ENCODE results near the gene ACSM5.
"Not testable (repeated sequence)": the region's sequence is repeated elsewhere in the genome, so short reads cannot be mapped to it uniquely, and the experiment has no call there.

ACSM5 gene

DNA sequence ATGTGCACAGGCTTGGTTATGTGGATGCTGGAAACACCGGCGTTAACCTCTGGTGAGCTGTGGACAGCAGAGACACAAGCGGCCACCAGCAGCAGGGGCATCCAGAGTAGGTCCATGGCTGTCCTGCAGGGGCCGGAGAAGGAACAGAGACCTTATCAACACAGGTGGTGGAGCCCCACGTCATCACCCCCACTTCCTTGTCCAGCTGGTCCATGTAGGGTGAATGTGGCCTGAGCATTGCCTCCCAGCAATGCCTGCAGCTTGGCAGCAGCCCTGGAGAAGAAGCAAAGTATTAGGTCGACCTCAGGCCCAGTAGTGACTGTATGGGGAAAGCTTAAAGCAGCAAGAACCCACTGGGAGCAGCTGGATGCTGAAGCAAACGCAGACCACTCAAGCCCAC lies 10.1 kb upstream of the ACSM5 start:
- no peak for DNase-seq (ENCODE audit: low read depth in 2 of 2)

DNA sequence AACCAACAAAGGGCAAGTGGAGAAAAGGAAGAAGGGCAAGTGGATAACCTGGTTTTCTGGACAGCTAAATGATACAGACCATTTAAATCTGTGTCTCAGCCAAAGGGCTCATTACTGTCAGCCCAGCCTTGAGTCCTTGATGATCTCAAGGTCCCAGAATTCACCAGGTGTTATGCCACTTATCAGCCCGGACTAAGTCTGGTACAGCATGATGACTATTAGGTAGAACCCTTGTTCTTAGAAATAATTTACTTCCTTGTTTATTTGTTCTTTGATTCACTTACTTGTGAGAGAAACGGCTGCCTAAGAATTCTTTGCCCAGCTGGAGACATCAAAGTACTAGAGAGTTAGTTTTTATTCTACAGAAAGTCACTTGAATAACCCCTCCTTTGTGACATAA lies 8.3 kb upstream of the ACSM5 start:
- no peak for DNase-seq (ENCODE audit: low read depth in 2 of 2)

DNA sequence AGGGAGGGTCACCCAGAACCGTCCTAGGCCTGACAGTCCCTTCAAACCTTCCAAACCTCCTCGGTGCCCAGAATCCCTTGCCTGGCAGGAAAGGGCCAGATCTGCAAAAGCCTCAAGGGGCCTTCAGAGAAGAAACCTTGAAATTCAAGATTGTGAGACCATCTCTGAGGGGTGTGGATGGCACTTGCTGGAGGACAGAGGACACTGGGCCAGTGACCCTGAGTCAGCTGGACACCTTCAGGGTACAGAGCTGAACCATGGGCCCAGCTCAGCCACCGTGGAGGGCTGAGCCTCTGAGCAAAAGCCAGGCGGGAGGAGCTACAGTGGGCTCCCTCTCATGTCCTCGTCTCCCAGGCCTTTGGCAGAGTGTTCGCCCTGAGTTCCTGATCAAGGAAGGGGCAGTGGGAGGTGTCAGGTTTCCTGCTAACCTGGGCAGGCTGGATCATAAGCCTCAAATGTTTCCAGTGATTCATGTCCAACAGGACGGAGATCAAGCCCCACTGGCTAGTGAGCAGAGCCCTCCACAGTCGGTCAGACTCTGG lies 7.8 kb upstream of the ACSM5 start:
- DNase-seq (ENCODE audit: low read depth in 2 of 2): no peak

DNA sequence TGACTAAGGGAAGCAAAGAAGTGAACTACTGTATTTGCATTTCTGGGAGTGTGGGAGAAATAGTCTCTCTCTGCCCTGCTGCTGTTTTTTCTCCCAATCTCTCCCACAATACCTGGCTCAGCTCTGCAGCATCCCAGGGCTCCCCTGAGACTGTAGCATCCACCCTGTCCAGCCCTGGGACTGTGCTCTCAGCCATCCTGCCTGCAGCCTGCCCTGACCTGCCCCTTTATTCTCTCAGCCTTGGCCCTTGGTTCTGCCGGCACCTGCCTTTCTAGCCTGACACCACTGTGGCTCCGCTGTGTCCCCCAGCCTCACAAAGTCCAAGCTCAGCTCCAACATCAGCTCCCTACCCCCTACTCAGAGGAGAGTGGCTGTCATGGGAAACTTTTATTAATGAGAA lies 6.7 kb upstream of the ACSM5 start:
- no peak for DNase-seq (ENCODE audit: low read depth in 2 of 2)

DNA sequence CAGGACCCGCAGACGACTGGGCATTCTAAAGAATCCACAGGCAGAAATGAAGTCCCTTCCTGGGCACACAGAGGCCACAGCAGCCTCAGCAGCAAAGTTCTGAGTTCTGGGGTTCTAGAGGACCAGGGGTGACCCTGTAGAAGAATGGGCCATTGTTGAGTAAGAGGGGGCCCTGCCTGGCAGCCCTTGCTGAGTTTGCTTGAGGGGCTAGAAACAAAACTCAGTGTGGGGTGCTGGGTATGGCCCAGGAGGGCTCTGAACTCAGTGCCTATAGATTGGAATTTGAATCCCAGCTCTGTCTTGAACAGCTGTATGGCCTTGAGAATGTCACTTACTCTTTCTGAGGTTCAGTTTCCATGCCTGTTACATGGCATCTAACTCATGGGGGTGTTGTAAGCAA lies 4.7 kb upstream of the ACSM5 start, which contains the start of gene PDILT:
Gene PDILT, minus strand, starts transcription at position 101 of the 400 bp plus-strand sequence. CDS start 5,437 bp downstream, outside the sequence.
- no peak for DNase-seq (ENCODE audit: low read depth in 2 of 2)

DNA sequence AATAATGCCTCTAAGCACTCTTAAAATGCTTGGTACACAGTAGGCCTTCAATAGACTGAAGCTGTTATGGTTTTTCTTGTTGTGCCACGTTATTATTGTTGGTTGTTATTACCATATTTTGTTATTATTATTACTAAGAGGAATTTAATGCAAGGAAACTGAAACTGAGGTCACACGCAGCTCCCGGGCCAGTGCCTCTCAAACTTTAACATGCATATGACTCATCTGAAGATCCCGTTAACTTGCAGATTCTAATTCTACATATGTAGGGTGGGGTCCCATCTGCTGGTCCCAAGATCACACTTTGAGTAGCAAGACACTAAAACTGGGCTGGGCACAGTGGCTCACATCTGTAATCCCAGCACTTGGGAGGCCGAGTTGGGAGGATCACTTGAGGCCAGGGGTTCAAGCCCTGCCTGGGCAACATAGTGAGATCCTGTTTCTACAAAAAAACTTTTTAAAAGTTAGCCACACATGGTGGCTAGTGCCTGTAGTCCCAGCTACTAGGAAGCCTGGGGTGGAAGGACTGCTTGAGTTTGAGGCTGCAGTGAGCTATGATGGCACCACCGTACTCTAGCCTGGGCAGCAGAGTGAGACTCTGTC lies 888 bp downstream of the ACSM5 start:
- DNase-seq (ENCODE audit: low read depth in 2 of 2): no peak

DNA sequence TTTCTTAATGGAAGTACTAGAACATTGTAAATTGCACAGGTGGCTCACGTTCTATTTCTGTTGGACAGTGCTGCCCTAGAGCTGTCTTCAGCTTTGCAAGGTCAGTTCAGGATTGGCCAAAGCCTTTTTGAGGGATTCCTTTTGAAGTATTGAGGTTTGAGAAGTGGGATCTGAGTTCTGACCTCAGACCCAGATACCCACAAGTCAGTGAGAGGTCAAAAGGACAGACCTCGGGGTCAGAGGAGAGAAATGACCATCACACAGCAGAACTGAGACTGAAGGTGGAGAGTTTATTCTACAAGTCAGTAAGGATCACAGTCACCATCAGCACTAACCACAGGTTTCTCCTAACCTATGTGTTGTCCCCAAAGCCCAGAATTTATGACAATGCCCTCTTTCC lies 1.7 kb downstream of the ACSM5 start:
- DNase-seq (ENCODE audit: low read depth in 2 of 2): no peak

DNA sequence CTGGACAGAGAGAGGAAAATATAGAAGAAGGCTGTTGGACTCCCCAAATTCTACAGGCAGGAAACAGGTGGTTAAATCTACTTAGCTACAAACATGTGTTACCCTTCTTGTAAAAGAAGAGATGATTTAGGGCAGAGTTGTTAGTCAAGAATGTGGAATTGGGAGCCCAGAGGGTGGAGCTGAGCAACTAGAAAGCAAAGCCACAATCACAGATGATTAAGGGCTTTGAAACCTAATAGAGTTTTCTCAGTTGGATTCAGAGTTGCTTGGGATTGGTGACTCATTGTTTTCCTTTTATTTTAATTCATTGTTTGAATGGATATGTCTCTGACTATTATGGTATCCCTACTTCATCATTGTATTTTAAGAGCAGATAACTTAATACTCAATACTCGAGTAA lies 6.2 kb downstream of the ACSM5 start:
- no peak for DNase-seq (ENCODE audit: low read depth in 2 of 2)

DNA sequence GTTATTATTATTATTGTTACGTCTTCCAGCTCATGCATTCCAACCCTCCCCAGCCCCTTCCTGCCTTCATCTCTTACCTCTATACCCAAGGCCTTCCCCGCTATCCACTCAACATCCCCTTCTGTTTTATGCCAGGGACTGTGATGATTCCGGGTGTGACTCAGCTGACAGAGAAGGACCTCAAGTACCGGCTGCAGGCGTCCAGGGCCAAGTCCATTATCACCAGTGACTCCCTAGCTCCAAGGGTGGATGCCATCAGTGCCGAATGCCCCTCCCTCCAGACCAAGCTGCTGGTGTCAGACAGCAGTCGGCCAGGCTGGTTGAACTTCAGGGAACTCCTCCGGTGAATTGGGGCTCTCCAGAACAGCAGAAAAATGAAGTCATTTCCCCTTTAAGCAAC lies 9.8 kb downstream of the ACSM5 start:
- not testable (repeated sequence) for DNase-seq (ENCODE audit: low read depth in 2 of 2)

DNA sequence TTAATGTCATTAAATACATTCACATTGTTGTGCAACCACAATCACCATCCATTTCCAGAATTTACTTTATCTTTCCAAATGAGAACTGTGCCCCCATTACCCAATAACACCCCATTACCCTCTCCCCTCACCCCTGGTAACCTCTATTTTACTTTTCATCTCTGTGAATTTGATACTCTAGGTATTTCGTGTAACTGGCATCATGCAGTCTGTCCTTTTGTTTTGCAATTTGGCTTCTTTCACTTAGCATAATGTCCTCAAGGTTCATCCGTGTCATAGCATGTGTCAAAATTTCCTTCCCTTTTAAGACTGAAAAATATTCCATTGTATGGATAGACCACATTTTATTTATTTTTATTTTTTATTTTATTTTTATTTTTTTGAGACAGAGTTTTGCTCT lies 12.4 kb downstream of the ACSM5 start:
- DNase-seq (ENCODE audit: low read depth in 2 of 2): not testable (repeated sequence)

DNA sequence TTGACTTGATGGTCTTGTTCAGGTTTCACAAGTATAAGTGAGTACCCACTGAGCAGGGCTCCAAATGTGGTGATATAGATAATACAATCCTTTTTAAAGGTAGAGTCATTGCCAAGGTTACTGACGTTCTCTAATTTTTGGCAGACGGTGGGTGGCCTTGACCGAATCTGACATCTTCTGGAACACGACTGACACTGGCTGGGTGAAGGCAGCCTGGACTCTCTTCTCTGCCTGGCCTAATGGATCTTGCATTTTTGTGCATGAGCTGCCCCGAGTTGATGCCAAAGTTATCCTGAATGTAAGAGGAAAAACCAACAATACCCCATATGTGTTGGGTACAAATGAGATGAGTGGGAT lies 14.4 kb downstream of the ACSM5 start:
- not testable (repeated sequence) for DNase-seq (ENCODE audit: low read depth in 2 of 2)

DNA sequence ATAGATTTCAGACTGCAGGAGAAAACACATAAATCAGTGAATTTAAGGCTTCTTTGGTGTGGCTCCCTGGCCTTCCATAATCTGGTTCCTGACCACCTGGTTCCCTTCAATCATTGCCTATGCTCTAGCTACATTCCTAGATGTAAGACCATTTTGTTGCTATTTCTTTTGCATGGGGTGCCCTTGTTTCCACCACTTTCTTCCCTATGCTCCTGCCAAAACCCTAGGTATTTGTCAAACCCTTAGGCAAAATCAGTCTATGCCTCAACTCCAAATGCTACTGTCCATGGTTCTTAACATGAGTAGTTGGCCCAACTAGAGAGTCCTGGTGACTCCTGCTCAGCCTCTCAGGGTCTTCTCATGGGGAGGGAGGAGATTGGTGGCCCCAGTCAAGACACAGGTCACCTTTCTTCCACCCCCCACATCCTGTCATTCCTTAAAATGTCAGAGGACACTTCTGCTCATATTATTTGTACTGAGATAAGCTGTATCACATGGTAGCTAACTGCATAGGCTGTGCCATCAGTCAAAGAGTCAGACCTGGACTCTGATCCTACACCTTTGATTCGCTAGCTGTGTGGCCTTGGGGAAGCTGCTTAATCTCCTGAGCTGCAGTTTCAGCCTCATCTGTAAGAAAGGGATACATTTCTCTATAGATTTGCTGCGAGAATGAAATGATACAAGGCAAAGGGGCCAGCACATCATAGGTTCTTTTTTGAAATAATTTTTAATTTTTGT lies 15.0 kb downstream of the ACSM5 start:
- DNase-seq (ENCODE audit: low read depth in 2 of 2): no peak

DNA sequence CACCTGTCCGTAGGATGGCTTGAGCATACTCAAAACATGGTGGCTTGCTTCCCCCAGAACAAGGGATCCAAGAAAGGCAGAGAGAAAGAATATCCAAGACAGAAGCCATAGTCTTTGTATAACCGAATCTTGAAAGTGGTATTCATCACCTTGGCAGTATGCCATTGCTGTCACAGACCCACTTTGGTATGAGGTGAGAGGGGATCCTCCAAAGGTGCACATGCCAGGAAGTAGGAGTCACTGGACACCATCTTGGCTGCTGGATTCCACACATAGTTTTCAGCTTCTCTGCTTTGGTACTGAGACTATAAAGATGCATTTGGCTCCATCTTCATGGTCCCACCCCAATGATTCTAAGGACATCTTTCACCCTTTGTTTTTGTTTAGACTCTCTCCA lies 18.1 kb downstream of the ACSM5 start:
- not testable (repeated sequence) for DNase-seq (ENCODE audit: low read depth in 2 of 2)

DNA sequence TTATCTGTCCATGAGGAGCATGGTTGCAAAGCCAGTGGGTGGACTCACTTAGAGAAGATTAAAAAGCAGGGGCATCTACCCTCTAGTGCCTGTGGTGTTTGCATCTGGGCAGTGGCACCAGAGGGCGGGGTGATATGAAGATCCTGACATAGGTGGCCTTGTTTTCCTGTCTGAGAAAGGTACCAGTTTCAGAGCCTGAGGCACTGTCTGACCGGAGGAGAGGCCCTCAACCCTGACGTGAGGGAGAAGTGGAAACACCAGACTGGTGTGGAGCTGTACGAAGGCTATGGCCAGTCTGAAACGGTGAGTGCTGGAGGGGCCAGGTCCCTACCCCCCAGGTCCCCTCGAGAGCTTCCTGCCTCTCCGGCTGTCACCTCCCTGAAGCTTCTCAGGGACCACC lies 20.2 kb downstream of the ACSM5 start:
- not testable (repeated sequence) for DNase-seq (ENCODE audit: low read depth in 2 of 2)

DNA sequence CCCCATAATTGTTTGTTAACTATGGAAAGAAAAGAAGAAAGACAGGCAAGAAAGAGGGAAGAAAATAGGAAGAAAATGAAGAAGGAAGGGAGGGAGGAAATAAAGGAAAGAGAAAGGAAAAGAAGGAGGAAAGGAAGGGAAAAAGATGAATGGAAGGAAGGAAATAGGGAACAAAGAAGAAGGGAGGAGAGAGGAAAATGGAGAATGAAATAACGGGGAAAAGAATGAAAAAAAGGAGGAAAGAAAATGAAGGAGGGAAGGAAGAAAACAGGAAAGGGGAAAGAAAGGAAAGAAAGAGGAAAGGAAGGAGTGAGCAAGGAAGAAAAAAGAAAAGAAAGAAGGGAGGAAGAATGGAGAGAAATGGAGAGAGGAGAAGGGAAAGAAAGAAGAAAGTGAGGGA lies 21.1 kb downstream of the ACSM5 start:
- DNase-seq (ENCODE audit: low read depth in 2 of 2): not testable (repeated sequence)

DNA sequence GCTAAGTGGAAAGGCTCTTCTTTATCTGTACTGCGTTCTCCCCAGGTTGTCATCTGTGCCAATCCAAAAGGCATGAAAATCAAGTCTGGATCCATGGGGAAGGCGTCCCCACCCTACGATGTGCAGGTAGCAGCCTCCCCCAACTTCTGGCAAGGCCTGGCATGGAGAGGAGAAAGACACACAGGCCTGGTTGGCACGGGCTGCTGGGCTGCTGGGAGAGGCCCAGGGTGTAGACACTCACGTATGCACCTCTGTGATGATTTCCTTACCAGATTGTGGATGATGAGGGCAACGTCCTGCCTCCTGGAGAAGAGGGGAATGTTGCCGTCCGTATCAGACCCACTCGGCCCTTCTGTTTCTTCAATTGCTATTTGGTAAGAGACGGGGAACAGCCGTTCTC lies 21.6 kb downstream of the ACSM5 start:
- no peak for DNase-seq (ENCODE audit: low read depth in 2 of 2)

DNA sequence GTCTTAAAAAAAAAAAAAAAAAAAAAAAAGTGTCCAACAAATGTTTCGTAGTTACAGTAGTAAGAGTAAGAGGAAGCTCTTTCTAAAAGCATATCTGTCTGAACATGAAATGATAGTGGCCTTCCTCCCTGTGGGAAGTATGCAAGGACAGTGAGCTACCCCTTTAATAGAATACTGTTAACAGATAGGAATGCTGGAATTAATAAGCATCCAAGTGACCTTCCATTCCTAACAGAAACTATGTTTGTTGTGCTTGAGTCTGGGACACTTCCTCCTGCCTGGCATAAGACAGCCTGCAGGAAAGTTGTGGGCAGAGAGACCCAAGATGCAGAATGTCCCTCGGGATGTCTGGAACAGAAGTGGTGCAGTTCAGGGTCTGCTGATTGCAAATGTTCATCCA lies 29.6 kb downstream of the ACSM5 start:
- DNase-seq (ENCODE audit: low read depth in 2 of 2): not testable (repeated sequence)

DNA sequence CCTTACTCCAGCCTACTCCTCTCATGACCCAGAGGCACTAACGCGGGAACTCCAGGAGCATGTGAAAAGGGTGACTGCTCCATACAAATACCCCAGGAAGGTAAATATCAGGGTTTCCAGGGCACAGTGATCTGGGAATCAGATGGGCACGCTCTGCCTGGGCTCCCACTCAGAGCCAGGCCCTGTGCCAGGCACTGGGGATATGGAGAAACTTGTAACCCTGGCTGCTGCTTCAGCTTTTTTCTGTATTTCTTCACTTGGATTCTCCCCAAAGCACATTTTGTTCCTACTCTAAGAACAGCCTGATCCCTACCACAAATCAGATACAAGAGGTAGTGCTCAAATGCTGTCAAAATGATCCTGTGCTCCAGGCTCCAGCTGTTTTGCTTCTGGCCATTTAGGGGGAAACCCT lies 30.5 kb downstream of the ACSM5 start:
- DNase-seq (ENCODE audit: low read depth in 2 of 2): not testable (repeated sequence)

DNA sequence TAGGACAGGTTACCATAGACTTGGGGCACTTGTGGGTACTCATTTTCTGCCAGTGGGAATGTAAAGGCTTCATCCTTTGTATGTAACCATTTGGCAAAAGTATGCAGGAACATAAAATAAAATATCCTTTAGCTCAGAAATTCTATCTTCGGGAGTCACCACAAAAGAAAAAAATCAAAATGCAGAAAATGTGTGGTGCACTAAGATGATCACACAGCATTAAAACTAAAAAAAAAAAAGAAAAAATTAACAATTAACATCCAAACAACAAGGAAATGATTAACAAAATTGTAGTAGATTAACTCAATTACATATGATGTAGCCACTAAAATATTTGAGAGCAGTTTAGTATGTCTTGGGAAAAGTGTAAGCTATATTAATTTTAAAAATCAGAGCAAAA lies 31.4 kb downstream of the ACSM5 start:
- DNase-seq (ENCODE audit: low read depth in 2 of 2): not testable (repeated sequence)

DNA sequence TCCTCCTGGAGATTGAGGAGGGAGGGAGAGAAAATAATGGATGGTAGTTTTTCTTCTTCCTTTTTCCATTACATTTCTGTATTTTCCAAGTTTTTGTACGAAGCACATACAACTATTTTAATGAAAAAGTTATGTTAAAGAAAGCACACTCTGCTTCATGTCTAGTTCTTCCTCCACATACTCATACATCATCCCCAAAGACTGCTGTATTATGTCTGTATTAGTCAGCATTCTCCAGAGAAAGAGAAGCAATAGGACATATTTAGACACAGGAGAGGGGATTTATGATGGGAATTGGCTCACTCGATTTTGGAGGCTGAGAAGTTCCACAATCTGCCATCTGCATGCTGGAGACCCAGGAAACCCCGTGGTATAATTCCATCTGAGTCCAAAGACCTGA lies 31.9 kb downstream of the ACSM5 start:
- no peak for DNase-seq (ENCODE audit: low read depth in 2 of 2)

DNA sequence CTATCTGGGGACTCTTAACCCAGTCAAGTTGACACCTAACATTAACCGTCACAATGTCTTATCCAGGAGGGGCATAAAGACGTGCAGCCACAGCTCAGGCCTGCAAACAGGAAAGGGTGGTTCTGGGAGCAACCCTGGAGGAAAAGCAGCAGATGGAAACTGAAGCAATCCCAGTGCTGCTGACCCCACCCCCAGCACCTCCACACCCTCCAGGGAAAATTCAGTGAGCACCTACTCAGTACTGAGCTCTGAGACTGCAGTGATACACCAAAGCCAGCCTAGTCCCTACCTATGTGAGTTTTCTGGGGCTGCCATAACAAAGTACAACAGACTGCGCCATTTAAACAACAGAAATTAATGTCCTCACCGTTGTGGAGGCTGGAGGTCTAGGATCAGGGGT lies 32.5 kb downstream of the ACSM5 start:
- DNase-seq (ENCODE audit: low read depth in 2 of 2): not testable (repeated sequence)

DNA sequence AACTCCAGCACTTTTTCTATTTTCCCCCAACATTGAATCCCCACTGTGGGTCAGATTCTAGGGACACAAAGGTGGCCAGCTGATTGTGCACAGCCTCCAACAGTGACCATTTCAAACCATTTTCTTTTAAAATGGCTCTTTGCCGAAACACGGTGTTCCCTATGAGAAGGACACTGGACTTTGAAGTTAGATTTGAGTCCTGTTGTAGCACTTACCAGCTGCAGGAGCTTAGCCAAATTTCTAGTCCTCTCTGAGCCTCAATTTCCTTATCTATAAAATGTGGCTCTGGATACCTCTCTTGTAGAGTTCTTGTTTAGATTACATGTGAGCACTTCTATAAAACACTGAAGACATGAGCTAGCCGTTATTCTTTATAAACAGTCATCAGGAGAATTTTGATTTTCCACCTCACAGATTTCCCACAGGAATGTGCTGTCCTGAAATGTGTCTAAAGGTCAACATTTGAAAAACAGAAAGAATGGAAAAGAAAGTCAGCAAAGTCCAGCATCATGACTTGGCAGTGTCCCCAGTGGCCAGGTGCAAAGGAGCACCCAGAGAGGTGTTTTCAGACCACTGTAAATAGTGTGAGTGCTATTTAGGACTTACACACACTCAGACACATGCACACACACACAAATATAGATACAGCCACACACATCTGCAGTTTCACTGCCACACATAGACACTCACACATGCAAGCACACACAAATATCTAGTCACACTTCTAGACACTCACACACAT lies 37.5 kb downstream of the ACSM5 start:
- DNase-seq (ENCODE audit: low read depth in 2 of 2): not testable (repeated sequence)

DNA sequence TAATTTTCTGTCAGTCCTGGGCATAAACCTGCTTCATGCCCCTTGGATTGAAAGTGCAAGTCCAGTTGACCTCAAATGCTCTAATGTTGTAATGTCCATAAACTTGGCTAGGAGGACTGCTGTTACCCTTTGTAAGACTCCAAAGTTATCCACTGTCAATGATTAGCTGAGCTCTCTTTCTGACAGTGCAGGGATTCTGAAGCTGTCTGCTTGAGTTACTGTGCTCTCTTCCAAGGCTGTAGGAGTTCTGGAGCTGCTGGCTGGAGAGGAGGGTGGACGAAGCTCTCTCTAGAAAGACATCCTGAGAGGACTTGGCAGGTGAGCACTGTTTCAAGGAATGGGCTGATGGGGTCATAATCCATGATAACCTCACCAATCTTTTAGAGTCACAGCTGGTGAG lies 42.0 kb downstream of the ACSM5 start, which contains the start of gene ACSM2A:
Gene ACSM2A, plus strand, starts transcription at position 158 of the 400 bp plus-strand sequence. CDS start 8,594 bp downstream, outside the sequence.
- not testable (repeated sequence) for DNase-seq (ENCODE audit: low read depth in 2 of 2)

Data from stimulated activated CD8-positive, alpha-beta memory T cell treated with anti-CD3 and anti-CD28 coated beads, Interleukin-15, amount 100 ng/mL, for 48 hours (primary cell).